HL-60/S4 treated with retinoic acid at 250 ng/mL for 4 days and 3 days (cell line): Measurements from ENCODE around the gene ST8SIA6.

Source experiments
- in situ Hi-C: fragments of 300-500 bp; cut with MboI; formaldehyde crosslinking; loops from 2 replicates; pipeline ENCODE4 v1.7.0; 2022; ENCODE audit warnings: low sequenced_read_pairs

Gene ST8SIA6

GRCh38 chr10:17457083-17457482, 2.7 kb upstream of the ST8SIA6 start:
- in situ Hi-C loops: no loop called here

GRCh38 chr10:17456032-17456548, 1.7 kb upstream of the ST8SIA6 start:
- in situ Hi-C loops: no loop called here

- in situ Hi-C loops: no loop called here
Observed at GRCh38 chr10:17455015-17455520, 673 bp upstream of the ST8SIA6 start.

GRCh38 chr10:17453373-17454091, 863 bp downstream of the ST8SIA6 start:
- in situ Hi-C loops: no loop called here

GRCh38 chr10:17453035-17453372, 1.4 kb downstream of the ST8SIA6 start:
- in situ Hi-C loops: no loop called here

- in situ Hi-C loops: no loop called here
Observed at GRCh38 chr10:17452060-17452841, 2.1 kb downstream of the ST8SIA6 start.

GRCh38 chr10:17450024-17450423, 4.4 kb downstream of the ST8SIA6 start:
- in situ Hi-C loops: no loop called here

- in situ Hi-C loops: loop anchor here (25.0 kb wide), 1 partner anchor 608 kb away; no protein-coding TSS in a partner anchor
Observed at GRCh38 chr10:17445400-17445998, 8.9 kb downstream of the ST8SIA6 start.

- in situ Hi-C loops: loop anchor here (25.0 kb wide), 1 partner anchor 607 kb away; no protein-coding TSS in a partner anchor
Observed at GRCh38 chr10:17444388-17444714, 10.0 kb downstream of the ST8SIA6 start.

GRCh38 chr10:17443707-17444387, 10.5 kb downstream of the ST8SIA6 start:
- in situ Hi-C loops: loop anchor here (25.0 kb wide), 1 partner anchor 607 kb away; no protein-coding TSS in a partner anchor

GRCh38 chr10:17438583-17438982, 15.8 kb downstream of the ST8SIA6 start:
- in situ Hi-C loops: loop anchor here (25.0 kb wide), 1 partner anchor 601 kb away; no protein-coding TSS in a partner anchor

GRCh38 chr10:17436578-17436977, 17.8 kb downstream of the ST8SIA6 start:
- in situ Hi-C loops: loop anchor here (25.0 kb wide), 1 partner anchor 599 kb away; no protein-coding TSS in a partner anchor

- in situ Hi-C loops: loop anchor here (25.0 kb wide), 1 partner anchor 599 kb away; no protein-coding TSS in a partner anchor
Observed at GRCh38 chr10:17435953-17436352, 18.4 kb downstream of the ST8SIA6 start.

- in situ Hi-C loops: loop anchor here (25.0 kb wide), 1 partner anchor 598 kb away; no protein-coding TSS in a partner anchor
Observed at GRCh38 chr10:17435187-17435586, 19.2 kb downstream of the ST8SIA6 start.

- in situ Hi-C loops: loop anchor here (25.0 kb wide), 1 partner anchor 595 kb away; no protein-coding TSS in a partner anchor
Observed at GRCh38 chr10:17432723-17433122, 21.7 kb downstream of the ST8SIA6 start.

- in situ Hi-C loops: loop anchor here (25.0 kb wide), 1 partner anchor 595 kb away; no protein-coding TSS in a partner anchor
Observed at GRCh38 chr10:17431871-17432311, 22.5 kb downstream of the ST8SIA6 start.

GRCh38 chr10:17430647-17431355, 23.6 kb downstream of the ST8SIA6 start:
- in situ Hi-C loops: loop anchor here (25.0 kb wide), 1 partner anchor 594 kb away; no protein-coding TSS in a partner anchor

GRCh38 chr10:17429490-17429889, 24.9 kb downstream of the ST8SIA6 start:
- in situ Hi-C loops: loop anchor here (25.0 kb wide), 1 partner anchor 592 kb away; no protein-coding TSS in a partner anchor

- in situ Hi-C loops: loop anchor here (25.0 kb wide), 1 partner anchor 591 kb away; no protein-coding TSS in a partner anchor
Observed at GRCh38 chr10:17428351-17429097, 25.9 kb downstream of the ST8SIA6 start.
